ENCODE results near the gene NEK4. TPM values are rescaled to one million over a fixed set of nuclear protein-coding genes. Genes with fewer than 3 reads are reported as not detected.

NEK4 gene
- polyA plus RNA-seq, 1 donor (not counting 4 experiments of a cell fraction or from before 2014, with no cell fraction given): 13.6 TPM

- H3K4me2 ChIP-seq (ENCODE audit: control insufficient read depth, extremely low read depth, insufficient read depth, low read depth, low read length): no peak overlapping the region
- peaks cover 13% of the 10 kb centered on the region for H3K27me3 ChIP-seq (ENCODE audit: control insufficient read depth, extremely low read depth, insufficient read depth, low read length)
- dilution Hi-C loops (cut with MboI; ENCODE audit: extremely low pct_ligation_motif_present, low sequenced_read_pairs): no loop called here
- no peak for DNase-seq (ENCODE audit: low read depth, low spot score)
- no peaks in the 10 kb centered on the region for H3K9me1 ChIP-seq (ENCODE audit: control insufficient read depth, extremely low read depth, insufficient read depth, low read length)
- FAIRE-seq: no peak
- no peak overlapping the region for H3K27ac ChIP-seq (ENCODE audit: control insufficient read depth, insufficient read depth, low read length)
- no peaks in the 10 kb centered on the region for H3K79me2 ChIP-seq (ENCODE audit: control insufficient read depth, insufficient read depth, low read length)
- TF ChIP-seq CTCF (optimal IDR thresholded peaks at IDR 0.05 in 1 of 3, IDR thresholded peaks at IDR 0.05 in 1 of 3, conservative IDR thresholded peaks at IDR 0.05 in 1 of 3; ENCODE audit: extremely low read depth in 1 of 3, insufficient read depth in 2 of 3, low read length in 3 of 3) (no peak), EZH2 (IDR thresholded peaks at IDR 0.05; ENCODE audit: low read length) (no peak)
- H3K36me3 ChIP-seq (ENCODE audit: control insufficient read depth in 2 of 2, extremely low read depth in 1 of 2, insufficient read depth in 2 of 2, low read length in 2 of 2): no peaks in the 10 kb centered on the region
- no peak overlapping the region for H2AFZ ChIP-seq (ENCODE audit: control insufficient read depth, low read length)
- no peak overlapping the region for H3K9ac ChIP-seq (ENCODE audit: control insufficient read depth, extremely low read depth, insufficient read depth, low read length)
- no peaks in the 10 kb centered on the region for H3K9me3 ChIP-seq (ENCODE audit: control insufficient read depth, low read depth, low read length)
- H3K4me1 ChIP-seq (ENCODE audit: control insufficient read depth, extremely low read depth, insufficient read depth, low read length): no peaks in the 10 kb centered on the region
- no peaks in the 10 kb centered on the region for H4K20me1 ChIP-seq (ENCODE audit: control insufficient read depth, extremely low read depth, insufficient read depth, low read length)
- H3K4me3 ChIP-seq (ENCODE audit: control insufficient read depth in 2 of 3, extremely low read depth in 1 of 3, insufficient read depth in 2 of 3, low read depth in 1 of 3, low read length in 3 of 3): no peak overlapping the region
Observed at GRCh38 chr3:52790337-52790736, 19.6 kb upstream of the NEK4 start.

DNA sequence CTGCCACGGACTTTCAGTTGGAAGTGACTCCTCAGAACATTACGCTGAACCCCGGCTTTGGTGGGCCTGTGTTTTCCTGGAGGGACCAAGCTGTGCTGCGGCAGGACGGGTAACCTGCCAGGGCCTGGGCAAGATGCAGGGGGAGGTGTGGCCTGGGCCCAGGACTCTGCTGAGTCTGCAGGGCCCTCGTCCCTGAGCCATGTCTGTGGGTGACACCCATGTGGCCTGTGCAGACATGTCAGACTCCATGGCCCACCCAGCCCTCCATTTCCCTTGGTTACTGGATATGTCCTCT is 19.0 kb upstream of the NEK4 start:
- FAIRE-seq (no peak), DNase-seq (ENCODE audit: low read depth, low spot score) (no peak)
- no peak overlapping the region for H3K27ac ChIP-seq (ENCODE audit: control insufficient read depth, insufficient read depth, low read length)
- no peaks in the 10 kb centered on the region for H3K4me1 ChIP-seq (ENCODE audit: control insufficient read depth, extremely low read depth, insufficient read depth, low read length)
- no peak overlapping the region for H3K9ac ChIP-seq (ENCODE audit: control insufficient read depth, extremely low read depth, insufficient read depth, low read length)
- H3K27me3 ChIP-seq (ENCODE audit: control insufficient read depth, extremely low read depth, insufficient read depth, low read length): peaks cover 13% of the 10 kb centered on the region
- H3K4me2 ChIP-seq (ENCODE audit: control insufficient read depth, extremely low read depth, insufficient read depth, low read depth, low read length): no peak overlapping the region
- H3K9me1 ChIP-seq (ENCODE audit: control insufficient read depth, extremely low read depth, insufficient read depth, low read length): no peaks in the 10 kb centered on the region
- dilution Hi-C loops (cut with MboI; ENCODE audit: extremely low pct_ligation_motif_present, low sequenced_read_pairs): no loop called here
- no peaks in the 10 kb centered on the region for H3K9me3 ChIP-seq (ENCODE audit: control insufficient read depth, low read depth, low read length)
- H4K20me1 ChIP-seq (ENCODE audit: control insufficient read depth, extremely low read depth, insufficient read depth, low read length): no peaks in the 10 kb centered on the region
- no peak overlapping the region for H3K4me3 ChIP-seq (ENCODE audit: control insufficient read depth in 2 of 3, extremely low read depth in 1 of 3, insufficient read depth in 2 of 3, low read depth in 1 of 3, low read length in 3 of 3)
- no peaks in the 10 kb centered on the region for H3K79me2 ChIP-seq (ENCODE audit: control insufficient read depth, insufficient read depth, low read length)
- no peak for TF ChIP-seq CTCF (optimal IDR thresholded peaks at IDR 0.05 in 1 of 3, IDR thresholded peaks at IDR 0.05 in 1 of 3, conservative IDR thresholded peaks at IDR 0.05 in 1 of 3; ENCODE audit: extremely low read depth in 1 of 3, insufficient read depth in 2 of 3, low read length in 3 of 3)
- TF ChIP-seq EZH2 (IDR thresholded peaks at IDR 0.05; ENCODE audit: low read length): no peak
- H2AFZ ChIP-seq (ENCODE audit: control insufficient read depth, low read length): no peak overlapping the region
- H3K36me3 ChIP-seq (ENCODE audit: control insufficient read depth in 2 of 2, extremely low read depth in 1 of 2, insufficient read depth in 2 of 2, low read length in 2 of 2): no peaks in the 10 kb centered on the region
